Measurements from ENCODE around the gene GNG7. TPM values are rescaled to one million over a fixed set of nuclear protein-coding genes. Genes with fewer than 3 reads are reported as not detected.

The GNG7 gene
- total RNA-seq, 1 donor from 2014 or later = 7.7 TPM

GRCh38 chr19:2719232-2719735 lies 16.8 kb upstream of the GNG7 start:
- Mint-ChIP-seq H3K9me3 (ENCODE audit: unreplicated experiment) (no peaks in the 10 kb centered on the region), H3K4me1 (ENCODE audit: unreplicated experiment) (peaks cover 6% of the 10 kb centered on the region), H3K36me3 (ENCODE audit: low read depth, unreplicated experiment) (peaks cover 9% of the 10 kb centered on the region), H3K27ac (ENCODE audit: unreplicated experiment) (no peak overlapping the region), H3K27me3 (ENCODE audit: unreplicated experiment) (peaks cover 11% of the 10 kb centered on the region), H3K4me3 (ENCODE audit: unreplicated experiment) (no peak overlapping the region)
- no peak for TF ChIP-seq CTCF (IDR thresholded peaks at IDR 0.05; ENCODE audit: unreplicated experiment)
- DNase-seq (ENCODE audit: low spot score) = no peak

- no peak for DNase-seq (ENCODE audit: low spot score)
- Mint-ChIP-seq H3K9me3 (ENCODE audit: unreplicated experiment) (no peaks in the 10 kb centered on the region), H3K27me3 (ENCODE audit: unreplicated experiment) (peaks cover 11% of the 10 kb centered on the region), H3K4me3 (ENCODE audit: unreplicated experiment) (peak overlapping the region; percentile 34), H3K27ac (ENCODE audit: unreplicated experiment) (no peak overlapping the region), H3K4me1 (ENCODE audit: unreplicated experiment) (peaks cover 5% of the 10 kb centered on the region), H3K36me3 (ENCODE audit: low read depth, unreplicated experiment) (peaks cover 8% of the 10 kb centered on the region)
- no peak for TF ChIP-seq CTCF (IDR thresholded peaks at IDR 0.05; ENCODE audit: unreplicated experiment)
Observed at GRCh38 chr19:2717638-2718541, 15.4 kb upstream of the GNG7 start.

GRCh38 chr19:2716722-2717637 lies 14.5 kb upstream of the GNG7 start:
- no peak overlapping the region for H3K27ac Mint-ChIP-seq (ENCODE audit: unreplicated experiment)
- no peak for DNase-seq (ENCODE audit: low spot score)
- peaks cover 13% of the 10 kb centered on the region for H3K27me3 Mint-ChIP-seq (ENCODE audit: unreplicated experiment)
- H3K9me3 Mint-ChIP-seq (ENCODE audit: unreplicated experiment) = no peaks in the 10 kb centered on the region
- TF ChIP-seq CTCF (IDR thresholded peaks at IDR 0.05; ENCODE audit: unreplicated experiment) = no peak
- H3K4me1 Mint-ChIP-seq (ENCODE audit: unreplicated experiment) = peaks cover 4% of the 10 kb centered on the region
- peaks cover 8% of the 10 kb centered on the region for H3K36me3 Mint-ChIP-seq (ENCODE audit: low read depth, unreplicated experiment)
- no peak overlapping the region for H3K4me3 Mint-ChIP-seq (ENCODE audit: unreplicated experiment)

- Mint-ChIP-seq H3K27ac (ENCODE audit: unreplicated experiment) (no peak overlapping the region), H3K4me1 (ENCODE audit: unreplicated experiment) (no peaks in the 10 kb centered on the region), H3K36me3 (ENCODE audit: low read depth, unreplicated experiment) (peaks cover 8% of the 10 kb centered on the region), H3K27me3 (ENCODE audit: unreplicated experiment) (peaks cover 8% of the 10 kb centered on the region), H3K9me3 (ENCODE audit: unreplicated experiment) (no peaks in the 10 kb centered on the region), H3K4me3 (ENCODE audit: unreplicated experiment) (no peak overlapping the region)
- no peak for TF ChIP-seq CTCF (IDR thresholded peaks at IDR 0.05; ENCODE audit: unreplicated experiment)
- DNase-seq (ENCODE audit: low spot score) = no peak
Observed at GRCh38 chr19:2716275-2716650, 13.8 kb upstream of the GNG7 start.

Data from endothelial cell (in vitro differentiated cells).